HepG2 (cell line): Measurements from ENCODE around the gene CUL9. TPM values are rescaled to one million over a fixed set of nuclear protein-coding genes. Genes with fewer than 3 reads are reported as not detected.
"Not testable (repeated sequence)": the region's sequence is repeated elsewhere in the genome, so short reads cannot be mapped to it uniquely, and the experiment has no call there.

ENCODE experiments used
- ATAC-seq: fragments of 200-7000 bp; cut with Tn5 transposase; 3 replicates; pipeline ENCODE4 v1.9.1; 2020; ENCODE audit warnings: mild to moderate bottlenecking, moderate library complexity
- BruUV-seq: library from RNA; stranded (reverse); fragments of 400-500 nt; replicated peaks from 2 replicates; lab custom pipeline; 2021; lab: Mats Ljungman, UMichigan
- CTCF ChIA-PET: fragments of 300-600 bp; formaldehyde crosslinking; extraction: SDS; loops from one replicate; lab custom pipeline; 2021; ENCODE audit warnings: low total read pairs, inconsistent platforms, low intra/inter-chr PET ratio; lab: Yijun Ruan, JAX
- POLR2A ChIA-PET: fragments of 350-600 bp; sonication (Branson Sonifier 250); formaldehyde crosslinking; loops from one replicate; lab custom pipeline; 2020; ENCODE audit warnings: antibody characterized with exemption, inconsistent platforms; lab: Yijun Ruan, JAX
- DNase-seq: peaks from one replicate; pipeline ENCODE4 v3.0.0-alpha.2; 2015; ENCODE audit warnings: low spot score
- FAIRE-seq: peaks from 3 replicates; lab custom pipeline; 2011; peaks lifted over from hg19 to GRCh38; lab: Jason Lieb, UNC
- H2AFZ ChIP-seq: one replicate; pipeline ENCODE4 v1.6.1; 2011; ENCODE audit warnings: low read length, inconsistent platforms
- H3K27ac ChIP-seq: fragments of 300-600 bp; 3 replicates; pipeline ENCODE4 v1.8.0; 2011; ENCODE audit warnings: mixed run types, mild to moderate bottlenecking, mixed read lengths, low read length, inconsistent platforms; ENCODE audit not compliant: insufficient read depth; ENCODE audit errors: extremely low read length
- H3K27me3 ChIP-seq, 2 experiments: fragments of 200-600 bp in 1 of 2; 2 replicates in 1 of 2; 3 replicates in 1 of 2; pipeline versions ENCODE4 v1.6.0 to v1.8.0; 2011; ENCODE audit warnings: low read length in 2 of 2, mild to moderate bottlenecking in 2 of 2, moderate library complexity in 2 of 2, inconsistent platforms in 1 of 2; ENCODE audit not compliant: insufficient read depth in 2 of 2, control insufficient read depth in 1 of 2
- H3K36me3 ChIP-seq, 2 experiments: fragments of 200-600 bp in 1 of 2; replicated peaks in 1 of 2; 2 replicates in 1 of 2; 3 replicates in 1 of 2; pipeline versions ENCODE4 v1.5.1 to v1.8.0; 2011; ENCODE audit warnings: low read length in 2 of 2, inconsistent platforms in 1 of 2; ENCODE audit not compliant: insufficient read depth in 2 of 2, control insufficient read depth in 1 of 2
- H3K4me1 ChIP-seq: 2 replicates; pipeline ENCODE4 v1.5.1; 2012; ENCODE audit warnings: low read length, inconsistent platforms; ENCODE audit not compliant: insufficient read depth
- H3K4me2 ChIP-seq: 2 replicates; pipeline ENCODE4 v1.6.0; 2011; ENCODE audit warnings: low read depth, low read length, inconsistent platforms
- H3K4me3 ChIP-seq, 3 experiments: fragments of 200-600 bp in 1 of 3; sonication (generic), shearing (Covaris generic) in 1 of 3; replicated peaks in 1 of 3; 2 replicates each; pipeline ENCODE4 v1.5.1; 2011 to 2016; ENCODE audit warnings: low read length in 3 of 3, inconsistent platforms in 2 of 3, low read depth in 2 of 3, mild to moderate bottlenecking in 2 of 3, control low read depth in 1 of 3, mixed read lengths in 1 of 3; ENCODE audit not compliant: insufficient read depth in 1 of 3
- H3K79me2 ChIP-seq: one replicate; pipeline ENCODE4 v1.6.1; 2011; ENCODE audit warnings: low read length, inconsistent platforms; ENCODE audit not compliant: insufficient read depth
- H3K9ac ChIP-seq: 2 replicates; pipeline ENCODE4 v1.6.0; 2011; ENCODE audit warnings: mild to moderate bottlenecking, low read depth, low read length, inconsistent platforms; ENCODE audit not compliant: insufficient read depth
- H3K9me3 ChIP-seq: 2 replicates; pipeline ENCODE4 v1.5.1; 2012; ENCODE audit warnings: mild to moderate bottlenecking, low read length
- H4K20me1 ChIP-seq: 2 replicates; pipeline ENCODE4 v1.6.0; 2011; ENCODE audit warnings: inconsistent platforms, mild to moderate bottlenecking, low read length, moderate library complexity; ENCODE audit not compliant: insufficient read depth
- AKAP8 ChIP-seq: sonication (generic); formaldehyde crosslinking; IDR thresholded peaks from 2 replicates; pipeline ENCODE4 v1.5.1; 2020; ENCODE audit warnings: mild to moderate bottlenecking, missing genetic modification reagents
- ZNF121 ChIP-seq: sonication (generic); formaldehyde crosslinking; IDR thresholded peaks from 2 replicates; pipeline ENCODE4 v1.5.0; 2020; ENCODE audit warnings: mild to moderate bottlenecking, missing genetic modification reagents
- ZNF20 ChIP-seq: sonication (generic); formaldehyde crosslinking; IDR thresholded peaks from 2 replicates; pipeline ENCODE4 v1.4.0; 2020; ENCODE audit warnings: mild to moderate bottlenecking, moderate library complexity, missing genetic modification reagents
- WGBS: methylation state at CpG from one replicate; pipeline ENCODE4 v1.1.6; 2017; ENCODE audit warnings: low lambda C conversion rate; 5-methylcytosine and 5-hydroxymethylcytosine counted together
- in situ Hi-C: cut with HindIII; loops from 2 replicates; pipeline ENCODE4 v1.10.0; 2017; ENCODE audit warnings: low pct_unique_long_range_greater_than_20kb; ENCODE audit not compliant: extremely low pct_ligation_motif_present
- intact Hi-C: fragments of 100-400 bp; cut with micrococcal nuclease; formaldehyde crosslinking; loops from one replicate; pipeline ENCODE4 v1.10.0; 2022; ENCODE audit not compliant: unreplicated experiment
- polyA plus RNA-seq, 8 experiments: library from polyadenylated mRNA; depleted of rRNA in 3 of 8; stranded (reverse) in 7 of 8; unstranded in 1 of 8; fragments of >200 nt; fragmentation: Illumina TruSeq in 4 of 8; extraction: Trizol in 4 of 8; gene quantifications; 2 replicates each; pipeline versions ENCODE4 v1.2.1 to v1.2.3, GENCODE V29; 2011 to 2016; ENCODE audit warnings: low read depth in 4 of 8, missing spikeins in 1 of 8, mixed read lengths in 1 of 8; ENCODE audit not compliant: insufficient read depth in 1 of 8
- total RNA-seq, 5 experiments: library from RNA; depleted of rRNA; stranded (reverse); fragments of >200 nt; fragmentation: Illumina TruSeq; extraction: Trizol; gene quantifications; 2 replicates each; pipeline ENCODE4 v1.2.3, GENCODE V29; 2016; ENCODE audit warnings: low read depth in 1 of 5

The CUL9 gene
- total and polyA plus RNA-seq, 2 of the 13 experiments (the other 11 are each of a cell fraction or from before 2014, with no cell fraction given) = 11.4 to 13.7 TPM

GRCh38 chr6:43138267-43138666 lies 43.7 kb upstream of the CUL9 start:
- Histone ChIP-seq H2AFZ (no peak overlapping the region), H3K27ac (no peak overlapping the region), H3K4me2 (no peak overlapping the region), H4K20me1 (no peaks in the 10 kb centered on the region), H3K4me3 (no peak overlapping the region), H3K4me1 (peaks cover 4% of the 10 kb centered on the region), H3K9me3 (no peaks in the 10 kb centered on the region), H3K36me3 (peaks cover 1 to 2% of the 10 kb centered on the region in 2 experiments; a peak in 2 of 5 replicates), H3K9ac (no peak overlapping the region), H3K27me3 (no peaks in the 10 kb centered on the region), H3K79me2 (no peaks in the 10 kb centered on the region)
- intact Hi-C loops (no loop called here), in situ Hi-C loops (no loop called here)
- no TSS peak for BruUV-seq
- no peak for ATAC-seq
- ChIA-PET CTCF (no interaction called here), POLR2A (no interaction called here)
- WGBS = 99% methylated on average over 3 of the region's 3 CpGs
- TF ChIP-seq ZNF20 (no peak), ZNF121 (CRISPR knock-in tag) (0 out of 2 replicates have a peak, but pooled peaks have one; percentile 8), AKAP8 (CRISPR knock-in tag) (no peak)
- FAIRE-seq = no peak
- DNase-seq = no peak

GRCh38 chr6:43139973-43140372 lies 42.0 kb upstream of the CUL9 start:
- intact Hi-C loops, H3K4me2 ChIP-seq, ATAC-seq, H3K9ac ChIP-seq, POLR2A ChIA-PET, H3K79me2 ChIP-seq, H3K27me3 ChIP-seq, CTCF ChIA-PET, DNase-seq, H3K27ac ChIP-seq, FAIRE-seq, H3K9me3 ChIP-seq, H2AFZ ChIP-seq, BruUV-seq, H3K36me3 ChIP-seq, H4K20me1 ChIP-seq, H3K4me3 ChIP-seq: not testable (repeated sequence)
- peaks cover 12% of the 10 kb centered on the region for H3K4me1 ChIP-seq
- in situ Hi-C loops = loop anchor here (5.0 kb wide), 2 partner anchors 63 to 238 kb away; partner anchors contain the start of gene PTK7
- WGBS = 96% methylated on average over 11 of the region's 11 CpGs
